Neural progenitor cell (in vitro differentiated cells): ENCODE data around the gene ENTPD2. TPM values are rescaled to one million over a fixed set of nuclear protein-coding genes. Genes with fewer than 3 reads are reported as not detected.
"Not testable (repeated sequence)": the region's sequence is repeated elsewhere in the genome, so short reads cannot be mapped to it uniquely, and the experiment has no call there.

Source experiments
- DNase-seq: peaks from one replicate; pipeline ENCODE4 v3.0.0-alpha.2; 2016; ENCODE audit warnings: low spot score
- H2AFZ ChIP-seq: fragments of 200-600 bp; sonication (generic); replicated peaks from 2 replicates; pipeline ENCODE4 v1.6.1; 2016; ENCODE audit warnings: antibody characterized with exemption
- H3F3A ChIP-seq: fragments of 200-600 bp; sonication (generic); 2 replicates; pipeline ENCODE4 v1.6.1; 2016; ENCODE audit warnings: antibody characterized with exemption, low read depth
- H3K27ac ChIP-seq: fragments of 200-600 bp; sonication (generic); 2 replicates; pipeline ENCODE4 v1.5.1; 2016; ENCODE audit warnings: mild to moderate bottlenecking
- H3K27me3 ChIP-seq: fragments of 200-600 bp; sonication (generic); 2 replicates; pipeline ENCODE4 v1.6.1; 2016; ENCODE audit warnings: mild to moderate bottlenecking, moderate library complexity
- H3K36me3 ChIP-seq: fragments of 200-600 bp; sonication (generic); 2 replicates; pipeline ENCODE4 v1.5.1; 2016
- H3K4me1 ChIP-seq: fragments of 200-600 bp; sonication (generic); 2 replicates; pipeline ENCODE4 v1.6.1; 2016; ENCODE audit warnings: mixed run types
- H3K4me2 ChIP-seq: fragments of 200-600 bp; sonication (generic); 2 replicates; pipeline ENCODE4 v1.6.1; 2016
- H3K4me3 ChIP-seq: fragments of 200-600 bp; sonication (generic); 2 replicates; pipeline ENCODE4 v1.5.1; 2016
- H3K79me2 ChIP-seq: fragments of 200-600 bp; sonication (generic); 2 replicates; pipeline ENCODE4 v1.6.1; 2016; ENCODE audit warnings: low read depth
- H3K9ac ChIP-seq: fragments of 200-600 bp; sonication (generic); 2 replicates; pipeline ENCODE4 v1.6.1; 2016
- H3K9me3 ChIP-seq: fragments of 200-600 bp; sonication (generic); 2 replicates; pipeline ENCODE4 v1.5.1; 2016; ENCODE audit warnings: low read depth
- H4K20me1 ChIP-seq: fragments of 200-600 bp; sonication (generic); 2 replicates; pipeline ENCODE4 v1.6.1; 2016; ENCODE audit warnings: low read depth
- H3K27ac Mint-ChIP-seq: 3 replicates; pipeline ENCODE4 v1.8.0; 2021; ENCODE audit warnings: mixed read lengths
- H3K27me3 Mint-ChIP-seq: 2 replicates; pipeline ENCODE4 v1.8.0; 2022; ENCODE audit warnings: low read depth, mild to moderate bottlenecking, inconsistent platforms, moderate library complexity, mixed read lengths; ENCODE audit not compliant: insufficient read depth
- H3K36me3 Mint-ChIP-seq: 3 replicates; pipeline ENCODE4 v1.8.0; 2021; ENCODE audit warnings: mixed read lengths
- H3K4me1 Mint-ChIP-seq: 3 replicates; pipeline ENCODE4 v1.8.0; 2021; ENCODE audit warnings: mixed read lengths
- H3K4me3 Mint-ChIP-seq: 3 replicates; pipeline ENCODE4 v1.8.0; 2021; ENCODE audit warnings: mild to moderate bottlenecking, moderate library complexity, mixed read lengths
- H3K9me3 Mint-ChIP-seq: 3 replicates; pipeline ENCODE4 v1.8.0; 2020; ENCODE audit warnings: mixed read lengths
- CTCF ChIP-seq: fragments of 200-600 bp; sonication (generic); IDR thresholded peaks from 2 replicates; pipeline ENCODE4 v1.5.1; 2017; ENCODE audit warnings: antibody characterized with exemption, mild to moderate bottlenecking
- EZH2 ChIP-seq: fragments of 200-600 bp; sonication (generic); IDR thresholded peaks from 2 replicates; pipeline ENCODE4 v1.6.1; 2017; ENCODE audit warnings: antibody characterized with exemption, mild to moderate bottlenecking, moderate library complexity
- EZH2phosphoT487 ChIP-seq: fragments of 200-600 bp; sonication (generic); IDR thresholded peaks from 2 replicates; pipeline ENCODE4 v1.6.1; 2017; ENCODE audit warnings: antibody characterized with exemption
- total RNA-seq: library from RNA; depleted of rRNA; stranded (reverse); fragments of >200 nt; gene quantifications from 2 replicates; pipeline ENCODE4 v1.2.3, GENCODE V29; 2015; ENCODE audit warnings: low replicate concordance

ENTPD2 gene
- total RNA-seq, 1 donor from 2014 or later: not detected

- H3K36me3 ChIP-seq: no peaks in the 10 kb centered on the region
- no peak for TF ChIP-seq EZH2
- no peak for TF ChIP-seq CTCF
- no peak for TF ChIP-seq EZH2phosphoT487
- Mint-ChIP-seq H3K4me3 (no peak overlapping the region), H3K4me1 (no peaks in the 10 kb centered on the region), H3K27me3 (peaks cover 12% of the 10 kb centered on the region), H3K27ac (no peak overlapping the region), H3K9me3 (peaks cover 7% of the 10 kb centered on the region), H3K36me3 (no peaks in the 10 kb centered on the region)
- no peaks in the 10 kb centered on the region for H3F3A ChIP-seq
- no peak overlapping the region for H3K4me3 ChIP-seq
- no peaks in the 10 kb centered on the region for H3K27me3 ChIP-seq
- H3K9ac ChIP-seq: no peak overlapping the region
- no peaks in the 10 kb centered on the region for H3K79me2 ChIP-seq
- no peaks in the 10 kb centered on the region for H4K20me1 ChIP-seq
- no peak for DNase-seq
- H3K9me3 ChIP-seq: no peaks in the 10 kb centered on the region
- H3K4me2 ChIP-seq: no peak overlapping the region
- H2AFZ ChIP-seq: no peak overlapping the region
- H3K4me1 ChIP-seq: no peaks in the 10 kb centered on the region
- no peak overlapping the region for H3K27ac ChIP-seq
These were observed 47.5 kb downstream of the ENTPD2 start for GRCh38 chr9:137006116-137007003.

GRCh38 chr9:137004285-137004684 lies 49.6 kb downstream of the ENTPD2 start:
- not testable (repeated sequence) for H3K4me3 Mint-ChIP-seq, H3K9ac ChIP-seq, H3K4me3 ChIP-seq, H3K36me3 ChIP-seq, H3K27me3 ChIP-seq, H3F3A ChIP-seq, H3K27ac Mint-ChIP-seq, H3K36me3 Mint-ChIP-seq, DNase-seq, H4K20me1 ChIP-seq, H3K79me2 ChIP-seq, H3K4me1 ChIP-seq, H3K9me3 Mint-ChIP-seq, H3K9me3 ChIP-seq, H3K4me1 Mint-ChIP-seq, H3K27ac ChIP-seq, H2AFZ ChIP-seq, H3K4me2 ChIP-seq
- H3K27me3 Mint-ChIP-seq: peaks cover 16% of the 10 kb centered on the region
- peak; percentile 47 for TF ChIP-seq CTCF

GRCh38 chr9:137002646-137003041 lies 51.2 kb downstream of the ENTPD2 start:
- Histone ChIP-seq H3F3A (peaks cover 4% of the 10 kb centered on the region), H3K79me2 (no peaks in the 10 kb centered on the region), H4K20me1 (no peaks in the 10 kb centered on the region), H3K27me3 (no peaks in the 10 kb centered on the region), H3K9ac (no peak overlapping the region), H3K27ac (no peak overlapping the region), H3K4me1 (no peaks in the 10 kb centered on the region), H3K9me3 (no peaks in the 10 kb centered on the region), H3K36me3 (no peaks in the 10 kb centered on the region), H3K4me3 (no peak overlapping the region), H3K4me2 (no peak overlapping the region), H2AFZ (no peak overlapping the region)
- no peak overlapping the region for H3K27ac Mint-ChIP-seq
- peaks cover 7% of the 10 kb centered on the region for H3K9me3 Mint-ChIP-seq
- H3K4me3 Mint-ChIP-seq: no peak overlapping the region
- peaks cover 9% of the 10 kb centered on the region for H3K4me1 Mint-ChIP-seq
- DNase-seq: no peak
- no peaks in the 10 kb centered on the region for H3K36me3 Mint-ChIP-seq
- no peak for TF ChIP-seq EZH2phosphoT487
- H3K27me3 Mint-ChIP-seq: peaks cover 22% of the 10 kb centered on the region
